Measurements from ENCODE around the gene RPL28. TPM values are rescaled to one million over a fixed set of nuclear protein-coding genes. Genes with fewer than 3 reads are reported as not detected.

The RPL28 gene
- total RNA-seq, 1 experiment from 2014 or later: 836 TPM

DNA sequence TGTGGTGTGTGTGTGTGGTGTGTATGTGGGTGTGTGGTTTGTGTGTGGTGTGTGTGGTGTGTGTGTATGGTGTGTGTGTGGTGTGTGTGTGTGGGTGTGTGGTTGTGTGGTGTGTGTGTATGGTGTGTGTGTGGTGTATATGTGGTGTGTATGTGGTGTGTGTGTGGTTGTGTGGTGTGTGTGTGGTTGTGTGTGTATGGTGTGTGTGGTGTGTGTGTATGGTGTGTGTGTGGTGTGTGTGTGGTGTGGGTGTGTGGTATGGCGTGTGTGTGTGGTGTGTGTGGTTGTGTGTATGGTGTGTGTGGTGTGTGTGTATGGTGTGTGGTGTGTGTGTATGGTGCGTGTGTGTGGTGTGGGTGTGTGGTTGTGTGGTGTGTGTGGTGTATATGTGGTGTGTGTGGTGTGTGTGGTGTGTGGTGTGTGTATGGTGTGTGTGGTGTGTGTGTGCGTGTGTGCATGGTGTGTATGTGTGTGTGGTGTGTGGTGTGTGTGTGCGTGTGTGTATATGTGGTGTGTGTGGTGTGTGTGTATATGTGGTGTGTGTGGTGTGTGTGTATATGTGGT is 48.7 kb downstream of the RPL28 start:
- H3K9me3 ChIP-seq (ENCODE audit: low read length): no peaks in the 10 kb centered on the region
- no peaks in the 10 kb centered on the region for H3K4me1 ChIP-seq (ENCODE audit: insufficient read depth, low read length)
- H2AFZ ChIP-seq (ENCODE audit: low read length): no peak overlapping the region
- ChIA-PET POLR2A (ENCODE audit: unreplicated experiment) (no interaction called here), CTCF (no interaction called here)
- intact Hi-C loops (cut with micrococcal nuclease): no loop called here
- no TSS peak for BruUV-seq (replicated peaks)
- no peak overlapping the region for H3K9ac ChIP-seq (ENCODE audit: low read length)
- H4K20me1 ChIP-seq (ENCODE audit: low read length): no peaks in the 10 kb centered on the region; the same call in 1 of the 2 replicates
- H3K27me3 ChIP-seq (ENCODE audit: low read length): no peaks in the 10 kb centered on the region
- DNase-seq: no peak
- H3K4me3 ChIP-seq (ENCODE audit: low read length): no peak overlapping the region
- H3K27ac ChIP-seq (ENCODE audit: low read length): no peak overlapping the region
- no peaks in the 10 kb centered on the region for H3K9me2 ChIP-seq (replicated peaks; ENCODE audit: low read length)
- H3K4me2 ChIP-seq (ENCODE audit: low read length): no peak overlapping the region
- no peaks in the 10 kb centered on the region for H3F3A ChIP-seq (ENCODE audit: low read length, unreplicated experiment)
- TF ChIP-seq EZH2 (IDR thresholded peaks at IDR 0.05; ENCODE audit: low read length, unreplicated experiment): no peak
- TF ChIP-seq CTCF (conservative IDR thresholded peaks at IDR 0.05; ENCODE audit: low read depth, low read length): no peak
- no peak for TF ChIP-seq EZH2phosphoT487 (IDR thresholded peaks at IDR 0.05; ENCODE audit: borderline replicate concordance, low read length)
- no peak for ATAC-seq
- H3K79me2 ChIP-seq (ENCODE audit: low read length): no peaks in the 10 kb centered on the region
- H3K36me3 ChIP-seq (ENCODE audit: low read depth, low read length): no peaks in the 10 kb centered on the region

DNA sequence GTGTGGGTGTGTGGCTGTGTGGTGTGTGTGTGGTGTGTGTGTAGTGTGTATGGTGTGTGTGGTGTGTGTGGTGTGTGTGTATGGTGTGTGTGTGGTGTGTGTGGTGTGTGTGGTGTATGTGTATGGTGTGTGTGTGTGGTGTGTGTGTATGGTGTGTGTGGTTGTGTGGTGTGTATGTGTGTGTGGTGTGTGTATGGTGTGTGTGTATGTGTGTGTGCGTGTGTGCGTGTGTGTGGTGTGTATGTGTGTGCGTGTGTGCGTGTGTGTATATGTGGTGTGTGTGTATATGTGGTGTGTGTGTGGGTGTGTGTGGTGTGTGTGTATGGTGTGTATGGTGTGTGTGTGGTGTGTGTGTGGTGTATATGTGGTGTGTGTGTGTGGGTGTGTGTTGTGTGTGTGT is 49.3 kb downstream of the RPL28 start:
- Histone ChIP-seq H3K27me3 (ENCODE audit: low read length) (no peaks in the 10 kb centered on the region), H2AFZ (ENCODE audit: low read length) (no peak overlapping the region), H3K9me2 (replicated peaks; ENCODE audit: low read length) (no peaks in the 10 kb centered on the region), H3K4me2 (ENCODE audit: low read length) (no peak overlapping the region), H3K36me3 (ENCODE audit: low read depth, low read length) (no peaks in the 10 kb centered on the region), H3K4me3 (ENCODE audit: low read length) (no peak overlapping the region), H3F3A (ENCODE audit: low read length, unreplicated experiment) (no peaks in the 10 kb centered on the region), H3K9ac (ENCODE audit: low read length) (no peak overlapping the region), H3K79me2 (ENCODE audit: low read length) (no peaks in the 10 kb centered on the region), H3K4me1 (ENCODE audit: insufficient read depth, low read length) (no peaks in the 10 kb centered on the region), H3K9me3 (ENCODE audit: low read length) (no peaks in the 10 kb centered on the region), H4K20me1 (ENCODE audit: low read length) (no peaks in the 10 kb centered on the region; the same call in 1 of the 2 replicates), H3K27ac (ENCODE audit: low read length) (no peak overlapping the region)
- ATAC-seq (no peak), DNase-seq (no peak)
- no TSS peak for BruUV-seq (replicated peaks)
- TF ChIP-seq EZH2phosphoT487 (IDR thresholded peaks at IDR 0.05; ENCODE audit: borderline replicate concordance, low read length) (no peak), EZH2 (IDR thresholded peaks at IDR 0.05; ENCODE audit: low read length, unreplicated experiment) (no peak), CTCF (conservative IDR thresholded peaks at IDR 0.05; ENCODE audit: low read depth, low read length) (no peak)
- CTCF ChIA-PET: no interaction called here
- intact Hi-C loops (cut with micrococcal nuclease): no loop called here
- POLR2A ChIA-PET (ENCODE audit: unreplicated experiment): no interaction called here

DNA sequence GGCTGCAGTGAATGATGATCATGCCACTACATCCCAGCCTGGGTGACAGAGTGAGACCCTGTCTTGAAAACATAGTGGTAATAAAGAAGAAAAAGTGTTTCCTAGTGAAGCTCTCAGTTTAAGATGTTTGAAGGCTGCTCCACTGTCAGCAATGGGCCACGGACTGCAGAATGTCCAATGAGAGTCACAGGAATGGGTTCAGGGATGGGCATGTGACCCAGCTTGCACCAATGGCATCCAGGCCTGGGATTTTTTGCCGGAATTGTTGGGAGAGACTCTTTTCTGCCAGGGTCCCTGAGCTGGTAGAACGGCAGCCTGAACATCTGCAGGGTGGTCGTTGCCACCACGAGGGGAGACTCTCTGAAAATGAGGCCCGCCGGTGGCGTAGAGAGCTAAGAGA is 51.1 kb downstream of the RPL28 start:
- H3K9me3 ChIP-seq (ENCODE audit: low read length): no peaks in the 10 kb centered on the region

More for the DNA sequence above, 51.1 kb downstream of the RPL28 start:
- no peaks in the 10 kb centered on the region for H3K79me2 ChIP-seq (ENCODE audit: low read length)
- H3F3A ChIP-seq (ENCODE audit: low read length, unreplicated experiment): no peaks in the 10 kb centered on the region
- H2AFZ ChIP-seq (ENCODE audit: low read length): no peak overlapping the region
- H3K4me3 ChIP-seq (ENCODE audit: low read length): no peak overlapping the region
- no peak overlapping the region for H3K27ac ChIP-seq (ENCODE audit: low read length)
- ATAC-seq (no peak), DNase-seq (no peak)
- H3K4me1 ChIP-seq (ENCODE audit: insufficient read depth, low read length): no peaks in the 10 kb centered on the region
- TF ChIP-seq CTCF (conservative IDR thresholded peaks at IDR 0.05; ENCODE audit: low read depth, low read length): no peak
- no peak overlapping the region for H3K4me2 ChIP-seq (ENCODE audit: low read length)
- no peaks in the 10 kb centered on the region for H3K36me3 ChIP-seq (ENCODE audit: low read depth, low read length)
- no peak overlapping the region for H3K9ac ChIP-seq (ENCODE audit: low read length)
- no TSS peak for BruUV-seq (replicated peaks)
- no peaks in the 10 kb centered on the region; the same call in 1 of the 2 replicates for H4K20me1 ChIP-seq (ENCODE audit: low read length)
- no peaks in the 10 kb centered on the region for H3K9me2 ChIP-seq (replicated peaks; ENCODE audit: low read length)
- H3K27me3 ChIP-seq (ENCODE audit: low read length): peaks cover 17% of the 10 kb centered on the region
- ChIA-PET POLR2A (ENCODE audit: unreplicated experiment) (no interaction called here), CTCF (interaction anchor here (0.5 kb wide), 2 partner anchors 68 to 109 kb away, joined by 4 to 6 read pairs; no protein-coding TSS in a partner anchor)
- intact Hi-C loops (cut with micrococcal nuclease): no loop called here
